ENCODE measurements around the gene GAB2.
"Not testable (repeated sequence)": the region's sequence is repeated elsewhere in the genome, so short reads cannot be mapped to it uniquely, and the experiment has no call there.

Gene GAB2

GRCh38 chr11:78365381-78365792 lies 52.2 kb downstream of the GAB2 start:
- peak; percentile 36 for DNase-seq (ENCODE audit: low spot score)

DNA sequence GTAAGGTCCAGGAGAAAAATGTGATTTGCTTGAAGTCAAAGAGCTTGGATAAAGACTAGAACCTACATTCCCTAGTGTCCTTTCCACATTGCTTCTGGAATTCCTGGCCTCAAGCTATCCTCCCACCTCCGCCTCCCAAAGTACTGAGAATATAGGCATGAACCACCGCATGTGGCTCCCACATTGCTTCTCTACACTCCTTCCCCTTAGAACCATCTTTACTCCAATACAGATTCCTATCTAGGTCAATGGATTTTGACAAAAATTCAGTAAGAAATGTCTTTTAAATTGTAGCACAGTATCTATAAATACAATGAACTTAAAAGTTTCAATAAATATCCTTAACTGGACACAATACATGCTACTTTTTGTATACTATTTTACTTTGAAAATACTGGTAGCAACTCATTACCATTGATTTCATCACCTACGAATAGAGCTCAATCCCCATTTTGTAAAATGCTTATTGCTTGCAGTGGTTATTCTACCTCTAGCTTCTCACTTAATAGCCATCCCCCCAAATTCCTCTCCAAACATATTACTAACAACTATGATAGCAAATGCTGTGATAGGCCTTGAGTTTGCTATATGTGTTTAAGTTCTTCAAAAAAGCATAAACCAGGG lies 53.4 kb downstream of the GAB2 start:
- no peak for DNase-seq (ENCODE audit: low spot score)

DNA sequence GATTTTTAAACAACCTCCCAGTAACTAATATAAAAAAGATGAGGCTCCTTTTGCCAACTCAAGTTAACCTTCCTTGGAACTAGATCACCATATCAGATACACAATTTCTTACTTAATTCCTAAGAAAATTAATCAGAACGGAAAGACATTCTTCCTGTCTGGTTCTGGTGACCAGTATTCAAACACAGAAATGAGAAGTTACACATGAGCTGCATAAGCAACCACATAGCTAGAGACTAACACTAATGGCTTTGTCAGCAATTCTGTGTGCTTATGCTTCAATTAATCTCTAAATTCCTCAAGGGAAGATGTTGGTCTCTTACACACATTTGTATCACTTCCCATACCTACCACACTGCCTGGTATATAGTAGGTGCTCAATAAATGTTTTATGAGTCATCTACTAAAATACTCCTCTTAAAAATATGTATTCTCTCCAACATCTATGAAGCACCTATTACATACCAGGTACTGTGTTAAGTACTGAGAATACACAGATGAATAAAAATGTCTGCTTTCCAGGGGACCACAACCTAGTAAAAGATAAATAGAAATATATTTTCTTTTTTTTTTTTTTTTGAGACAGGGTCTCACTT lies 54.5 kb downstream of the GAB2 start:
- no peak for DNase-seq (ENCODE audit: low spot score)

- DNase-seq (ENCODE audit: low spot score) = no peak
Observed at GRCh38 chr11:78361228-78361627, 56.4 kb downstream of the GAB2 start.

GRCh38 chr11:78359921-78360320 lies 57.7 kb downstream of the GAB2 start:
- DNase-seq (ENCODE audit: low spot score) = no peak

- DNase-seq (ENCODE audit: low spot score) = not testable (repeated sequence)
Observed at GRCh38 chr11:78357924-78358323, 59.7 kb downstream of the GAB2 start.

DNA sequence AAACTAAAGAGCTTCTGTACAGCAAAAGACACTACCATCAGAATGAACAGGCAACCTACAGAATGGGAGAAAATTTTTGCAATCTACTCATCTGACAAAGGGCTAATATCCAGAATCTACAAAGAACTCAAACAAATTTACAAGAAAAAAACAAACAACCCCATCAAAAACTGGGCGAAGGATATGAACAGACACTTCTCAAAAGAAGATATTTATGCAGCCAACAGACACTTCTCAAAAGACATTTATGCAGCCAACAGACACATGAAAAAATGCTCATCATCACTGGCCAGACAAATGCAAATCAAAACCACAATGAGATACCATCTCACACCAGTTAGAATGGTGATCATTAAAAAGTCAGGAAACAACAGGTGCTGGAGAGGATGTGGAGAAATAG lies 60.2 kb downstream of the GAB2 start:
- DNase-seq (ENCODE audit: low spot score) = not testable (repeated sequence)

DNA sequence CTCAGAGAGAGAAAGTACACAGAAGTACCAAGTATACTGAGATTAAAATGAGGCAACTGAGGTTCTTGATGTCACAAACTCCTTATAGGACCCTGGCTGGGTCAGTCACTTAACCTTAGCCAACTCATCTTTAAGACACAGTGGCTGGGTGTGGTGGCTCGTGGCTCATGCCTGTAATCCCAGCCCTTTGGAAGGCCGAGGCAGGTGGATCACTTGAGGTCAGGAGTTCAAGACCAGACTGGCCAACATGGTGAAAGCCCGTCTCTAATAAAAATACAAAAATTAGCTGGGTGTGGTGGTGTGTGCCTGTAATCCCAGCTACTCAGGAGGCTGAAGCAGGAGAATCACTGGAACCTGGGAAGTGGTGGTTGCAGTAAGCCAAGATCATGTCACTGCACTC lies 61.9 kb downstream of the GAB2 start:
- DNase-seq (ENCODE audit: low spot score) = not testable (repeated sequence)

DNA sequence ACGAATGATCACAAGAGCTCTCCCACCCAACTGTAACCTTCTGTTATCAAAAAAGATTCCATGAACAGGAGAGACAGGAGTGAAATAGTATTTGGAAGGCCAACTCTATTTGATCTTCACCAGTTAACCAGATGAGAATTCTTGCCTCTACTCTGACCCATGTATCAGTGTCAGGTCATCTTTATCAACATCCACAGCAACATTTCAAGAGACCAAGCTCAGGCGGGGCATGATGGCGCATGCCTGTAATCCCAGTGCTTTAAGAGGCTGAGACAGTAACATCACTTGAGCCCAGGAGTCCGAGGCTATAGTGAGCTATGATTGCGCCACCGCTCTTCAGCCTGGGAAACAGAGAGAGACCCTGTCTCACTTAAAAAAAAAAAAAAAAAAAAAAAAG lies 62.3 kb downstream of the GAB2 start:
- DNase-seq (ENCODE audit: low spot score) = no peak

DNA sequence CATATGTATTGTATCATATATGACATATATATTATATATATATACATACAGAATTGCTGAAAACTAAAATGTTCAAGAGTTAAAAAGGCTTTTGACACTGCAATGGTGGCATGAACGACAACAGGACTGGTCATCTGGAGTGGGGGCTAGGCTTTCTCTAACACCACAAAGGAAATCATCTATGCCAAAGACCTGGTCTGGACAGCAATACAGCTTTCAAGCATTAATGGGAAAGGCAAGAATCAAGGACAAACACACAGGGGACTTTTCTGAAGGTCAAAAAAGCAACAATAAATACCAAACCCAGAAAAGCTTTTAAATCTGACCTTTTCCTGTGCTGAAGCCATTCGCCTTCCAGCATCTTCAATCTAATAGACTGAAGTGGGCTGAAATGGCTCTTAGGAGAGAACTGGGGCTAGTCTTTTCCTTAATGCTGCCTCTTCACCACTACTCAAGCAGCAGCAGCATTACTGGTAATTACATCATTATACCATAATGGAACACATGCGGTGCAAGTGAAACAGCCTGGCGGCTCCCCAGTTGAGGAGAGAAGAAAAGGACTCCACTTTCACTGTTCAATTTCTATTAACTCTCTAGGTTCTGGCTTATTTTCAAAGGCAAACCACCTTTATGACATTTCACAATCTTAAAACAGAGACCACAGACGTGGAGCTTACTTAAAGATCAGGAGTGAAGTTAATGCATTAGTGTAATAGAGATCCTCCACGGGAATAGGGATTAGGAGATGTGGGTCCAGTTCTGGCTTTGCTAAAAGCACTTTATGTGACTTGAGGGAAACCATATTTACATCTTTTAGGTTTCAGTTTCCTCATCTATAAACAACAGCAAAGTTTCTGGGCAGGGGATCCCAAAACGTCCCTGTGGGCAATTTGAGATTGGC lies 63.0 kb downstream of the GAB2 start:
- DNase-seq (ENCODE audit: low spot score) = no peak

GRCh38 chr11:78351979-78352841 lies 65.4 kb downstream of the GAB2 start:
- no peak for DNase-seq (ENCODE audit: low spot score)

- DNase-seq (ENCODE audit: low spot score) = no peak
Observed at GRCh38 chr11:78351193-78351592, 66.4 kb downstream of the GAB2 start.

DNA sequence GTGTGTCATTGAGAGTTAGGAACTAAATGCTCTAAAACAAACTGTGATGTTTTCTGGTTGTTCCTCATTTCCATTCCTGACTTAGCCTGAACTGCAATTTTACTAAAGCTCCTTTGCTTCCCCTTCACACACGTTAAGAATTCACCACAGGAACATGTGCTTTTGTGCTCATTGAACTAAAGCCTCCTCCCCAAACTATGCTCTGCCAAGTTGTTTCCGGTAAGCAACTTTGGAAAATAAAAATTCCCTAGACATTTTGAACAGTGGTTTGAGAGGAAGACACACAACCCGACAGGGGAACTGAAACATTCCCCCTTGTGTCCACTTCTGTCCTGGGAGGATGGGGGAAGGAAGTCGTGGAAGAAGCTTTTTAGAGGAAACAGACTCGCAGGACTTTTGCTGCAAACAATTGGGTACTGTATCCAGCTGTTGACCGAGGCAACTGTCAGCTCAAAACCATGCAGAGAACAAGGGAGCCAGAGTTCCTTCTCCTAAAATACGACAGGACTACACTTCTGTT lies 66.9 kb downstream of the GAB2 start:
- peak; percentile 16 for DNase-seq (ENCODE audit: low spot score)

GRCh38 chr11:78350091-78350645 lies 67.5 kb downstream of the GAB2 start:
- DNase-seq (ENCODE audit: low spot score) = peak; percentile 10

GRCh38 chr11:78349624-78350023 lies 68.0 kb downstream of the GAB2 start:
- DNase-seq (ENCODE audit: low spot score) = no peak

DNA sequence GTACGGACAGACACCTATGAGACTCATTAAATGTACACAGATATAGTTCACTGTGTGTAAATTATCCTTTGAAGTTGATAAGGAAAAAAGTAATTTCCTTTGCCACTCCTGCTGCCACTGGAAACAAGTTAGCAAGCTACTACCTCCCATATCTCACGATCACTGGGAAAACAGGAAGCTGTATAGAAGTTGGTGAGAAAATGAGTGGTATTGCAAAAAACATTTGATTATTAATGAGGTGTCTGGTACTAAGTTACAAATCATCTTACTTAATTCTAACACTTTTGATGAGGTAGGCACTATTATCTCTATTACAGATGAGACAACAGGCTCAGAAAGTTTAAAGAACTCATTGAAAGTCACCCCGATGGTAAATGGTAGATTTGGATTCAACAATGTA lies 68.5 kb downstream of the GAB2 start:
- no peak for DNase-seq (ENCODE audit: low spot score)

DNA sequence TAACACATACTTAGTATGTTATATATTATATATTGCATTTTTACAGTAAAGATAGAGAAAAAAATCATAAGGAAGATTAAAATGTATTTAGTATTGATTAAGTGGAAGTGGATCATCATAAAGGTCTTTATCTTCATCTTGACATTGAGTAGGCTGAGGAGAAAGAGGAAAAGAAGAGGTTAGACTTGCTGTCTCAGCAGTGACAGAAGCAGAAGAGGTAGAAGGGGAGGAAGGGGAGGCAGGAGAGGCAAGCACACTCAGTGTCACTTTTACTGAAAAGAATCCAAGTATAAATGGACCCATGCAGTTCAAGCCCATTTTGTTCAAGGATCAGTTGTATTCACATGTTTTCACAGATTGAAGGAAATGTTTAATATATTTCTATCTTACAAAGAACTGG lies 69.7 kb downstream of the GAB2 start:
- no peak for DNase-seq (ENCODE audit: low spot score)

DNA sequence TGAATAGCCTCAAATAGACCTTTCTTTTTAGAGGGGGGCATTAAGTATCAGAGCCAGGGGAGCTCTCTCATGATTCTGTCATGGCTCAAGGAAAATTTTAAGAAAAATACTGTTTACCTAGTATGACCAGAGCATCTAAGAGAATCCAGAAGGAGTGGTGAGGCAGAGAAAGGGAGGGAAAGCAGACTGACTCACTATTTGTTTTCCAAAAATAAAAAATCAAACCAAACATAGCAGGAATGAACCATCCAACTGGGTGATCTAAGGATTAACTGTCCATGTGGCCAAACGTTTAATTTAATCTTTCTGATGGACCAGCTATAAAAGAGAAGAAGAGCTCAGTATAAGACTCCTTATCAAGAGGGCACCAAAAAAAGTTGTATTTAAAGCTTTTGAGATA lies 70.8 kb downstream of the GAB2 start:
- DNase-seq (ENCODE audit: low spot score) = no peak

GRCh38 chr11:78345450-78345849 lies 72.2 kb downstream of the GAB2 start:
- no peak for DNase-seq (ENCODE audit: low spot score)

DNA sequence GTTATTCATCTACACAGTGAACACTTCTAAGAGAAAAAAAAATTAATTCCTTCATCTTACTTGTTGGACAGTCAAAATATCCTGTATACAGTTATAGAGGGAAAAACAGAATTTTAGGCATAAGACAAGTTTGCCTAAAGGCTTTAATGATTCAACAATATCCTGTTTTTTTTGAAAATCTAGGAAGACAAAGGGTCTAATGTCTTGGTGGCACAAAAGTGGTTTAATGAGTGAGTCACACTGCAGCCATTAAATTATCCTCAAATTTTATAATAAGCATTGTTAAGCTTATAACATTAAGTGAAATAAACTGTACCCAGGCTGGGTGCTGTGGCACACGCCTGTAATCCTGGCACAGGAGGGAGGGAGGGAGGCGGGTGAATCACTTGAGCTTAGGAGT lies 72.9 kb downstream of the GAB2 start:
- DNase-seq (ENCODE audit: low spot score) = no peak

GRCh38 chr11:78344094-78344493 lies 73.5 kb downstream of the GAB2 start:
- DNase-seq (ENCODE audit: low spot score) = no peak

DNA sequence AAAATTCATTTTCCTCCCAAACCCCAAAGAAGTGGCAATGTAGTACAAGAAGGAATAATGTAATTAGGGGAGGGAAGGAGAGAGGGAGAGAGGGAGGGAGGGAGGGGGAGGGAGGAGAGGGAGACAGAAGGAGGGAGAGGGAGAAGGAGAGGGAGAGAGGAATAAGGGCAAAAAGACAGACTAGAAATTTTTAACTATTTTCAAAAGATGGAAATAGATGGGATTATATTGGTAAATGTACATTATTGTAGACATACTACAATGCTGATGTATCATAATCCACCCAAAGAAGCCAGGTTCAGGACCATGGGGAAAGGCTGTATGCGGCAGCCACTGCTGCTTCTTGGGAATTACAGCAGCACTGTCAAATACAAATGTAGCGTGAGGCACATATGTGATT lies 74.3 kb downstream of the GAB2 start:
- no peak for DNase-seq (ENCODE audit: low spot score)
